Measurements from ENCODE around the gene AKIRIN2. TPM values are rescaled to one million over a fixed set of nuclear protein-coding genes. Genes with fewer than 3 reads are reported as not detected.

The AKIRIN2 gene
- total RNA-seq, 1 donor from 2014 or later, result 39.6 TPM

- peaks cover 20% of the 10 kb centered on the region for H3K36me3 Mint-ChIP-seq (ENCODE audit: low read depth)
- DNase-seq, result no peak
- H3K27me3 Mint-ChIP-seq, result no peaks in the 10 kb centered on the region
- no peak overlapping the region for H3K27ac Mint-ChIP-seq
- no peak overlapping the region for H3K4me3 Mint-ChIP-seq
- peaks cover 3% of the 10 kb centered on the region for H3K9me3 Mint-ChIP-seq
- intact Hi-C loops (cut with micrococcal nuclease), result no loop called here
- peaks cover 12% of the 10 kb centered on the region for H3K4me1 Mint-ChIP-seq
Measured at GRCh38 chr6:87641065-87641692, 60.9 kb downstream of the AKIRIN2 start.

- intact Hi-C loops (cut with micrococcal nuclease), result no loop called here
- Mint-ChIP-seq H3K27me3 (no peaks in the 10 kb centered on the region), H3K36me3 (ENCODE audit: low read depth) (peaks cover 28% of the 10 kb centered on the region), H3K9me3 (peaks cover 3% of the 10 kb centered on the region), H3K4me3 (no peak overlapping the region), H3K4me1 (peaks cover 6% of the 10 kb centered on the region), H3K27ac (no peak overlapping the region)
- no peak for DNase-seq
Measured at GRCh38 chr6:87639373-87639772, 62.7 kb downstream of the AKIRIN2 start.

GRCh38 chr6:87637106-87637505, 64.9 kb downstream of the AKIRIN2 start:
- no peak overlapping the region for H3K27ac Mint-ChIP-seq
- H3K27me3 Mint-ChIP-seq, result no peaks in the 10 kb centered on the region
- no peak for DNase-seq
- intact Hi-C loops (cut with micrococcal nuclease), result no loop called here
- peaks cover 38% of the 10 kb centered on the region for H3K36me3 Mint-ChIP-seq (ENCODE audit: low read depth)
- peaks cover 10% of the 10 kb centered on the region for H3K4me1 Mint-ChIP-seq
- H3K9me3 Mint-ChIP-seq, result peaks cover 6% of the 10 kb centered on the region
- H3K4me3 Mint-ChIP-seq, result no peak overlapping the region

- H3K4me3 Mint-ChIP-seq, result no peak overlapping the region
- peaks cover 6% of the 10 kb centered on the region for H3K9me3 Mint-ChIP-seq
- peaks cover 38% of the 10 kb centered on the region for H3K36me3 Mint-ChIP-seq (ENCODE audit: low read depth)
- peaks cover 10% of the 10 kb centered on the region for H3K4me1 Mint-ChIP-seq
- intact Hi-C loops (cut with micrococcal nuclease), result no loop called here
- no peak overlapping the region for H3K27ac Mint-ChIP-seq
- no peaks in the 10 kb centered on the region for H3K27me3 Mint-ChIP-seq
- no peak for DNase-seq
Measured at GRCh38 chr6:87636315-87636714, 65.7 kb downstream of the AKIRIN2 start.

GRCh38 chr6:87633851-87634250, 68.2 kb downstream of the AKIRIN2 start:
- Mint-ChIP-seq H3K36me3 (ENCODE audit: low read depth) (peaks cover 45% of the 10 kb centered on the region), H3K27me3 (no peaks in the 10 kb centered on the region), H3K4me3 (no peak overlapping the region), H3K4me1 (peaks cover 5% of the 10 kb centered on the region), H3K9me3 (peaks cover 6% of the 10 kb centered on the region), H3K27ac (no peak overlapping the region)
- no peak for DNase-seq
- intact Hi-C loops (cut with micrococcal nuclease), result no loop called here

GRCh38 chr6:87630746-87631145, 71.3 kb downstream of the AKIRIN2 start:
- H3K27me3 Mint-ChIP-seq, result no peaks in the 10 kb centered on the region
- no peak overlapping the region for H3K4me3 Mint-ChIP-seq
- peaks cover 39% of the 10 kb centered on the region for H3K36me3 Mint-ChIP-seq (ENCODE audit: low read depth)
- peaks cover 3% of the 10 kb centered on the region for H3K4me1 Mint-ChIP-seq
- DNase-seq, result no peak
- H3K27ac Mint-ChIP-seq, result no peak overlapping the region
- H3K9me3 Mint-ChIP-seq, result peaks cover 4% of the 10 kb centered on the region
- intact Hi-C loops (cut with micrococcal nuclease), result no loop called here

- H3K27me3 Mint-ChIP-seq, result no peaks in the 10 kb centered on the region
- H3K4me3 Mint-ChIP-seq, result no peak overlapping the region
- no peak overlapping the region for H3K27ac Mint-ChIP-seq
- DNase-seq, result no peak
- peaks cover 5% of the 10 kb centered on the region for H3K4me1 Mint-ChIP-seq
- H3K36me3 Mint-ChIP-seq (ENCODE audit: low read depth), result peaks cover 42% of the 10 kb centered on the region
- peaks cover 4% of the 10 kb centered on the region for H3K9me3 Mint-ChIP-seq
- intact Hi-C loops (cut with micrococcal nuclease), result no loop called here
Measured at GRCh38 chr6:87628881-87629280, 73.2 kb downstream of the AKIRIN2 start.

GRCh38 chr6:87628424-87628823, 73.6 kb downstream of the AKIRIN2 start:
- DNase-seq, result no peak
- Mint-ChIP-seq H3K4me3 (no peak overlapping the region), H3K36me3 (ENCODE audit: low read depth) (peaks cover 44% of the 10 kb centered on the region), H3K27me3 (no peaks in the 10 kb centered on the region), H3K4me1 (peaks cover 7% of the 10 kb centered on the region), H3K27ac (no peak overlapping the region), H3K9me3 (peaks cover 4% of the 10 kb centered on the region)
- intact Hi-C loops (cut with micrococcal nuclease), result no loop called here

Other genes starting within 250 kb of the AKIRIN2 start
- 8.8 and 9.1 TPM in 2 replicates for gene SLC35A1, start 229.3 kb downstream of the AKIRIN2 start, total RNA-seq
- 22.6 and 22.7 TPM in 2 replicates for gene RARS2, start 112.2 kb downstream of the AKIRIN2 start, total RNA-seq
- gene ORC3, start 112.1 kb downstream of the AKIRIN2 start, total RNA-seq, result 35.5 and 38.6 TPM in 2 replicates